HG02943 (cell line): ENCODE results near the gene SMPD3.
A peak's percentile ranks its signal among the peaks of the same experiment; 100 is the strongest.
"Not testable (repeated sequence)": the region's sequence is repeated elsewhere in the genome, so short reads cannot be mapped to it uniquely, and the experiment has no call there.

ENCODE experiments used
- ATAC-seq: cut with Tn5 transposase; IDR thresholded peaks from one replicate; pipeline ENCODE4 v1.9.1; 2021; ENCODE audit warnings: mild to moderate bottlenecking, low read depth, moderate library complexity; ENCODE audit not compliant: unreplicated experiment

Gene SMPD3

DNA sequence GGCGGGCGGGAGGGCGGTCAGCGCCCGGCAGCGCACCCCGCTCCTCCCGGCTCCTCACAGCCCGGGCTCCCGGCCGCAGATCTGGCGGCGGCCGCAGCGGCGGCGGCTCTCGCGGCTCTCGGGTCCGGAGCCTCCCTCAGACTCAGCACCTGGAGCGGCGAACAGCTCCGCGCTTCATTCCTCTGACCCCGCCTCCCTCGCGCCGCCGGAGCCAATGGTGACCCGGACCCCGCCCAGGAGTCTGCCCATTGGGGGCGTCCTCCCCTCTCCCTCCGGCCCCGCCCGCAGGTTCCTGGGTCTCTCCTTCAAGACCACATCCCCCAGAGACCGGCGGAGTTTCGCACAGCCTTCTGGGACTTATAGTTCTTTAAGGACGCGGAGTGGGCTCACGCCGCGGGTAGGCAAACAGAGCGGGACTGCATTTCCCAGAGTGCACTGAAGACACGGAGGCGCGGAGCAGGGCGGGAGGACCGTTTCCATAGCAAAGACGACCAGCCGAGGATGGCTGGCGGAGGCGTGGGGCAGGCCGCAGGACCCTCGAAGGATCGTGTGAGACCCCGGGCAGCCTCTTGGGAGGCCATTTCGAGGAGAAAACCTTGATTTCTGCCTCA lies at the start of gene SMPD3:
Gene SMPD3, minus strand, starts transcription at position 149 of the 611 bp plus-strand sequence. CDS start 76,327 bp downstream, outside the sequence.
- peak; percentile 85 for ATAC-seq

GRCh38 chr16:68496689-68497088 lies 48.4 kb upstream of the SMPD3 start:
- no peak for ATAC-seq

DNA sequence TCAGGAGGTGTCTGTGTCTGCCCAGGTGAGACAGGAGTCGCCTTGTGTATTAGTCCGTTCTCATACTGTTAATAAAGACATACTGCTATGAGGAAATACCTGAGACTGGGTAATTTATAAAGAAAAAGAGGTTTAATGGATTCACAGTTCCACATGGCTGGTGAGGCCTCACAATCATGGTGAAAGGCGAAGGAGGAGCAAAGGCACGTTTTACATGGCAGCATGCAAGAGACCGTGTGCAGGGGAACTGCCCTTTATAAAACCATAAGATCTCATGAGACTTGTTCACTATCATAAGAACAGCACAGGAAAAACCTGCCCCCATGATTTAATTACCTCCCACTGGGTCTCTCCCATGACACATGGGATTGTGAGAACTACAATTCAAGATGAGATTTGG lies 46.0 kb upstream of the SMPD3 start:
- not testable (repeated sequence) for ATAC-seq

DNA sequence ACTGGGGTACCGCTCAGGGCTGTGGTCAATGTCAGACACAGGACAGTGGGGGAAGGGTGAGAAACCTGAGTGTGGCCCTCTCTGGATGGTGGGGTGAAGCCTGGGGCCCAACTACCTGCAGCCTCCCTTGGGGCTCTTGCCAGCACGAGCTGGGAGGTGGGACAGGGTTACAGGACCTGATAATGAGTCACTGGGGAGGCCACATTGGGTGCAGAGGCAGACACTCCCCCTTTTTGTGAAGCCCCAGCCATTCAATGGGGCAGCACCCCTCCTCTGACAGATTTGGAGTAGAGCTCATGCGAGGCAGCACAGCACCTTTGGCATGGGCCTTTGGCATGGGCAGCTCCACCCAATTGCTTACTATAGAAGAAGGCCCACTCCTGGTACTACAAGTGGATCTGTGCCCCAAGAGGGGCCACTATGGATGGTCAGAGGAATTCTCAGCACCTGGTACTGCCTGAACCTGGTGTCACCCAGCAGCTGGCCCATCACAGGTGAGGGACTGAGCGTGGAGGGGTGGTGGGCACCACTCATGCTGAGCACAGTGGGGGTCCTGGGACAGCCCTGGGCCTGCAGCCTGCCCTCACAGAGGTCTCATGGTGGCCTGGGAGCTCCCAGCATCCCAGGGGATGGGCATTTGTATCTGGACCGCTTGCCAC lies 45.2 kb upstream of the SMPD3 start:
- ATAC-seq = no peak

DNA sequence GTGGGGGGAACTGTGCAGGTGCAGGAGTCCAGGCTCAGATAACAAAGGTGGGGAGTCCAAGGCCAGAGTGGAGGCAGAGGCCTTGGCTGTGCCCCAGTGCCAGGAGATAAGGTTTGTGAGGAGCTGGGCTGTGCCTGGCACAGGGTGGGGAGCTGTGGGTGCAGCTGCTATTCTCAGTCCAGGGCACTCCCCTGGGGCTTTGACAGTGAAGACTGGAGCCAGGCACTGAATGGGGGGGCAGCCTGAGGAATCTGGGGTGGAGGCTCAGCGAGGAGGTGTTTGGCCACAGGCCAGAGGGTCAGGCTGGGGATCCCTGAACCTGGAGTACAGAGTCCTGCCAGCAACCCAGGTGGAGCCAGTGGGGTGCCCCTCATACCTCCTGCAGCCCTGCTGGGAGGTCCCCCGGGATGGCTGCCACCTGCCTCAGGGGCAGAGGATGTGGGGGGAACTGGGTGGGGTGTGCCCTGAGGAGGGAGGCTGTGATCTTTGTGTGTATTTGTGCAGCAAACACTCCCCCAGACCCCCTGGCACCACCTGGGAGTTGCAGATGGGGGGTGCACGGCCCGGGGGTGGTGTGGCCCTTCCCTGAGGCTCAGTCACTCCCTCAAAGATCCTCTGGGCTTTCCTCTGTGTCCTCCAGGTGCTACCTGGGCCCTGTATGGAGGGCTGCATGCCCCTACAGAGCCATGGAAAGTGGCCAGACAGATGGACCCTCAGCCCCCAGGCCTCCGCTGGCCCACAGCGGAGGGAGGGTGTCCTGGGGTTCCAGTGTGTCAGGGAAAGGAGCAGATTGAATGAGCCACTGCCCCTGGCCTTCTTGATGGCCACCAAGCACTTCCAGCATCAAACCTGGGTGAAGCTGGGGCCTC lies 44.5 kb upstream of the SMPD3 start:
- no peak for ATAC-seq

DNA sequence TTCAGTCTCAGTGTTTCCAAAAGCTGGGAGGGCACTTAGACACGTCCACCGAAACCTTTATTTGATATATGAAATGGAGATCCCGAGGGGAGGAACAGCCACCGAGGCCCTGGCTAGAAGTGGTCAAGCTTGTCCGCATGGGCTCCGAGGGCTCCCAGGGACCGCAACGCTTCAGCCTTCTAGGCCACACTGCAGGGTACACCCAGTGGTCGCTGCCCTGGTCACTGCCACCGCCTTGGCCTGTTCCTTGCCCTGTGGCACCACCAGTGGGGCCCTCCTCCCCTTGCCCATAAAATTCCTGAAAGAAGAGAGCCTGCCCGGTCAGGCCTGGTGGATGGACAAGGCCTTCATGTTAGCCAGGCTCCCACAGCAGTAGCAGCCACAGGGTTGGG lies 43.8 kb upstream of the SMPD3 start:
- ATAC-seq = no peak

DNA sequence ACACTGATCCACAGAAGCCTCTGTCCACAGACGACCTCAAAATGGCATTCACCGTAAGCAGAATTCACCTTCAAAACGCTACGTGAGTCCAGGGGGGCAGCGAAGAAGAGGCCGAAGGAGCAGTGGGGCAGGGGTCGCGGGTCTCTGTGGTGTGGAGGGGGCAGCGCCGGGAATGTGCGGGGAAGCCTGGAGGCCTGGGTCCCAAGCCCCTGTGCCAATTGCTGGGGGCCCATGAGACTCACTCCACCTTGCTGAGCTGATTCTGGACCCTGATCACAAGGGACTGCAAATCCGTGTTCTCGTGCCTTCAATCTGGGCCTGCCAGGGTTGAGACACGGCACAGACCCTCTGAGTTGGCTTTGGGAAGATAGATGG lies 43.3 kb upstream of the SMPD3 start:
- ATAC-seq = no peak

- no peak for ATAC-seq
Measured at GRCh38 chr16:68490829-68491575, 42.7 kb upstream of the SMPD3 start.

DNA sequence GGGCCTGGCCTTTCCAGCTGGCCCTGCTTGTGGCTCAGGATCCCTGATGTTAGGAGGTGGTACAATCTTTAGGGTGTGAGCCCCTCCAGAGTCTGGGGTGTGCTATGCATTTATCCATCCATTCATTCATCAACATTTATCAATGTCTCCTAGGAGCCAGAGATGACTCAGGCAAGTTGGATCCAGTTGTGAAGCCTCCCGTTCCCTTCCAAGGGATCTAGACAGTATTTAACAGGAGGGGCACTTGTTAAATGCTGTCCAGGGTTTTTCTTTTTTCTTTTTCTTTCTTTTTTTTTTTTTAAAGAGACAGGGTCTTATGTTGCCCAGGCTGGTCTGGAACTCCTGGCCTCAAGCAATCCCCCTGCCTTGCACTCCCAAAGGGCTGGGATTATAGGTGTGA lies 42.0 kb upstream of the SMPD3 start:
- ATAC-seq = no peak

DNA sequence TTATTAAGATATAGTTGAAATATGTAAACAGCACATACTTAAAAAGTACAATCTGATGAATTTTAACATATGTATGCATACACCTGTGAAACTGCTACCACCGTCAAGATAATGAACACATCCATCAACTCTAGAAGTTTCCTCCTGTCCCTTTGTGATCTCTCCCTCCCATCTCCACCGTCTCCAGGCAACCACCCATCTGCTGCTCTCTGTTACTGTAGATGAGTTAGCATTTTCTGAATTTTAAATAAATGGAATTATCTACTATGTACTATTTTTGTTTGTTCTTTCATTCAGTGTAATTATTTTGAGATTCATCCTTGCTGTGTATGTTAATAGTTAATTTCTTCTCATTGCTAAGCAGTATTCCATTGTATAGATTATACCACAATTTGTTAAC lies 40.2 kb upstream of the SMPD3 start:
- ATAC-seq = no peak

DNA sequence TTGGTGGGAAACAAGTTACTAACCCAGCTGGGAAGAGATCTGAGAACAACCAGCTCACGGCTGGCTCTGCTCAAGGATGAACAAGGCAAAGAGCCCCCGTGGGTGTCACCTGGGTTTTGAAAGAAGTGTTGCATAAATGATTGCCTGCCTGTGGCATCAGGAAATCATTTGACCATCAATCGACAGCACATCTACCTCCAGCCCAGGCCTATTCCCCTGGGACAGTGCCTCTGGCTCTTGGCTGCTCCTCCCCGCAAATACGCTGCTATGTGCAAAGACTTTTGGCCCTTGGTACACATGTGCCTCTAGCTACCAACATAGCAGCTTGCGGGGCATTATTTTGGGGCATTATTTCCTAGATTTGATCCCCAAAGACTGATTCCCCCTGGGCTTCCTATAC lies 39.4 kb upstream of the SMPD3 start:
- no peak for ATAC-seq

DNA sequence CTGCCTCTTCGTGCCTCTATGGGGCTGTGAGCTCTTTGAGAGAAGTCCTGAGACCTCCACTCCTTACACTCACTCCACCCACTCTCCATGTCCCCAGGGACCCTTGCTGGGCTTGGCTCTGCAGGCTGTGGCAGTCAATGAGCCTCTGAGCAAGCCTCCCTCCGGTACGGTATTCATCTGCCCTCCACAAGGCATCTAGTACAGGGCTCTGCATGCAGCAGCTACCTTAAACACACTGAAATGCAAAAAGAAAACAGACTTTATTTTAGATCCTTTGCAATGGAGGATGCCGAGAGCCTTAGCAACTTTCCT lies 38.9 kb upstream of the SMPD3 start:
- ATAC-seq = no peak

DNA sequence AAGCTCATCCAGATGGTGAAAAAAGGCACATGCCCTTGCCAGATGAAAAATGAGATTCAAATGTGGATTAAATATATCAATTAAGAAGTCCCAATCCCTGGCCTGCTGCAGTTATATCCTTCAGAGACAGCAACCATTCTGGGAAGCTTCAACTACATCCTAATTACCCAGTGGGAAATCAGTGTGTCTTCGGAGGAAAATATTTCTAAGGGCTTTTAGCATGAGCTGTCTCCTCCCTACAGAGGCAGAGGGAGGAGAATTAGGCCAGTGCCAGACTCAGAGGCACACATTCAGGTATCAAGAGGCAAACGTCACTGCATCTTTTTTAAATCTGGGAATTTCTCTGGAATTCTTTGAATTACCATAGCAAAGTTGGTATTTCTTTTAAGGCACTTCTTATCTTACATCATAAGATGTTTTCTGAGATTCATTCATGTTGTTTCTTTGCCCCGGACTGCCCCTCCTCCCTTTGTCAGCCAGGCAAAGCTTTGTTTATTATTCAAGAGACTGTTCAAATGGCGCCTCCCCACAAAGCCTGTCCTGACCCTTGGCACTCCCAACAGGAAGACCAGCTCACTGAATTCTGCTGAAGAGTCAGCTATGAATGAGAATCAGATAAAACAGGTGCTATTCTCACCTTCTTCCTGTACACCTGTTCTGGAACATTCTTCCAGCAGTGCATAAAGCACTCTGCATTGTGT lies 38.3 kb upstream of the SMPD3 start:
- no peak for ATAC-seq

GRCh38 chr16:68481636-68482035 lies 33.3 kb upstream of the SMPD3 start:
- ATAC-seq = no peak

GRCh38 chr16:68480084-68480995 lies 32.0 kb upstream of the SMPD3 start:
- no peak for ATAC-seq

DNA sequence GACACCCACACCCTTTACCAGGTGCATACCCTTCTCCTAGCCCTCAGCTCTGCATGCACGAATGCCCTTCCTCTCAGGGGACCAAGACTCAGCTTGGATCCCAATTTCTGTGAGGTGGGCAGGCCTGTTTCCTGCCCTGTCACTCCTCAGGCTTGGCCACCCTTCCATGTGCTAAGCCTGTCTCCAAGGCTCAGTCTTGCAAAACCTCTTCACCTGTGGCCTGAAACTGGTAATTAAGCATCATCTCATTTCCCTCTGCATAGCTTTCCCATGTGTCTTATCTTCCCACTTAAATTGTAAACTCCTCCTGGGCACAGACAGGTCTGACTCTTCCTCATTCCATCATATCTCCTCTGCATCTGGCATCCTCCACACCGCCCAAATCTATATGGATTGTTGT lies 31.0 kb upstream of the SMPD3 start:
- no peak for ATAC-seq

GRCh38 chr16:68478526-68479250 lies 30.4 kb upstream of the SMPD3 start:
- no peak for ATAC-seq

DNA sequence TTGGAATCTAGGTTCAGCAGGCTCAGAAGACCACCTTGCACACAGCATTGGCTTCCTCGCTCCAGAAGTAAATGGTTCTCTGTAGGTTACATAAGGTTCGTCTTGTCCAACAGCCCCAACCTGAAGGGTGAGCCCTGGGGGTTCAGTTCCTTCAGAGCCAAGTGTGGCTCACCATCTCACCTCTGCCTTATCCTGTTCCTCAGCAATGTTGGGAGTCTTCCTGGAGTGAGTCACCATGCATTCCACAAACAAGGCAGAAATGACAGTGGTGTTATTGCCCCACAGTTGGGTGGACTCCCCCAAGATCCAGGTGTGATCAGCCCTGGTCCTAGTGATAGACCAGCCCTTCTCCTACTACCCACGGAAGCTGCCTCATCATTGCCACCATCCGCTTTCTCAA lies 26.8 kb upstream of the SMPD3 start:
- no peak for ATAC-seq
